GM21825 (cell line): Measurements from ENCODE around the gene ATG16L2.

Experiments
- ATAC-seq: cut with Tn5 transposase; IDR thresholded peaks from one replicate; pipeline ENCODE4 v1.9.1; 2021; ENCODE audit warnings: mild to moderate bottlenecking, moderate library complexity; ENCODE audit not compliant: unreplicated experiment

The ATG16L2 gene, protein sequence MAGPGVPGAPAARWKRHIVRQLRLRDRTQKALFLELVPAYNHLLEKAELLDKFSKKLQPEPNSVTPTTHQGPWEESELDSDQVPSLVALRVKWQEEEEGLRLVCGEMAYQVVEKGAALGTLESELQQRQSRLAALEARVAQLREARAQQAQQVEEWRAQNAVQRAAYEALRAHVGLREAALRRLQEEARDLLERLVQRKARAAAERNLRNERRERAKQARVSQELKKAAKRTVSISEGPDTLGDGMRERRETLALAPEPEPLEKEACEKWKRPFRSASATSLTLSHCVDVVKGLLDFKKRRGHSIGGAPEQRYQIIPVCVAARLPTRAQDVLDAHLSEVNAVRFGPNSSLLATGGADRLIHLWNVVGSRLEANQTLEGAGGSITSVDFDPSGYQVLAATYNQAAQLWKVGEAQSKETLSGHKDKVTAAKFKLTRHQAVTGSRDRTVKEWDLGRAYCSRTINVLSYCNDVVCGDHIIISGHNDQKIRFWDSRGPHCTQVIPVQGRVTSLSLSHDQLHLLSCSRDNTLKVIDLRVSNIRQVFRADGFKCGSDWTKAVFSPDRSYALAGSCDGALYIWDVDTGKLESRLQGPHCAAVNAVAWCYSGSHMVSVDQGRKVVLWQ

DNA sequence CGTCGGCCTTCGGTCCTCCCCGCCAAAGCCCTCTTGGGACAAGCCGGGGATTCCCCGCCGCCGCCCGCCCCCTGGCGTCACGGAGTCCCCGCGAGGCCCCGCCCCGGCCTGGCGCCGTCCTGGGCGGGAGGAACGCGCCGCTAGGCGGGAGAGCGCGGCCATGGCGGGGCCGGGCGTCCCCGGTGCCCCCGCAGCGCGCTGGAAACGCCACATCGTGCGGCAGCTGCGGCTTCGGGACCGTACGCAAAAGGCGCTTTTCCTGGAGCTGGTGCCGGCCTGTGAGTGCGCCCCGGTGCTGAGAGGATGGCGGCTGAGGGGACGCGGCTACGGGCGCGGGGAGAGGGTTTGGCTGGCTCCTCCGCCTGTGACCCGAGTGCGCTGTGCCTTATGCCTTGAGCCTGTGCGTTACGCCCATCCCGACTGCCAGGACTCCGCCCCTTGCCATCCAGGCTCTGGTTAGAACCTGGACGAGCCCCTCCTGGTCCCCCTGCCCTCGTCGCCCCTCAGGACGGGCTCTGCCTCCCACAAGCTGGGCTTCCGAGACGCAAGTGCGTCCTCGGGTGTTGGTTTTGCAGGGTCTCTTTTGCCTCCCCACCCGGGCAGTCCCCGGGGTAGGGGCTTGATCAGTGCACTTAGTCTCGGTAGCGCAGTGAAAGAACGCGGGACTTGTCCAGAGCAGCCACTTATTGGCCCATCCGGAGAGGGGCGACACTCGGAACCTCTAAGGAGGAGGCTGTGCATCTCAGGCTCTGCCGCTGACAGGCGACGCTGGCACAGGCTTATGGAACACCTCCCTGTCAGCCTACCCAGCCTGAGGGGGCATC lies at the start of gene ATG16L2:
ATG16L2 (plus strand) TSS at position 126 of the 824 bp plus-strand sequence; CDS start at position 161, 35 bp downstream.
- peak; percentile 52 for ATAC-seq

DNA sequence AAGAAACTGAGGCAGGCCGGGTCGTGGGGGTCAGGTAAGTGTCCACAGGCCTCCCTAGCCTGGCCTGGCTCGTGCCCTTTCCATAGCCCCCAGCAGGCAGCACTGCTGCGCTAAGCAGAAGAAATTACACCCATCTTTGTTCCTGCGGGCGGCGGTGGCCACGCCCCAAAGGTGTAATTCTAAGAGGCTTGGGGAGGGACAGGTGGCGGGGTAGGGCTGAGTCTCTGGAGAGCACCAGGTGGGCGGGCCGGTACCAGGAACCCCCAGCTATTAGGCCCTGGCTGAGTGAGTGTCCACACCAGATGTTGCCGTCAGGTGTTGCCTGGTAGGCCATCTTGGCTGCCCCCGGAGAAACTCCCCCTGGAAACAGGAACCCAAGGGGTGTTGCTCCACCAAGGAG lies 49.7 kb upstream of the ATG16L2 start:
- no peak for ATAC-seq

DNA sequence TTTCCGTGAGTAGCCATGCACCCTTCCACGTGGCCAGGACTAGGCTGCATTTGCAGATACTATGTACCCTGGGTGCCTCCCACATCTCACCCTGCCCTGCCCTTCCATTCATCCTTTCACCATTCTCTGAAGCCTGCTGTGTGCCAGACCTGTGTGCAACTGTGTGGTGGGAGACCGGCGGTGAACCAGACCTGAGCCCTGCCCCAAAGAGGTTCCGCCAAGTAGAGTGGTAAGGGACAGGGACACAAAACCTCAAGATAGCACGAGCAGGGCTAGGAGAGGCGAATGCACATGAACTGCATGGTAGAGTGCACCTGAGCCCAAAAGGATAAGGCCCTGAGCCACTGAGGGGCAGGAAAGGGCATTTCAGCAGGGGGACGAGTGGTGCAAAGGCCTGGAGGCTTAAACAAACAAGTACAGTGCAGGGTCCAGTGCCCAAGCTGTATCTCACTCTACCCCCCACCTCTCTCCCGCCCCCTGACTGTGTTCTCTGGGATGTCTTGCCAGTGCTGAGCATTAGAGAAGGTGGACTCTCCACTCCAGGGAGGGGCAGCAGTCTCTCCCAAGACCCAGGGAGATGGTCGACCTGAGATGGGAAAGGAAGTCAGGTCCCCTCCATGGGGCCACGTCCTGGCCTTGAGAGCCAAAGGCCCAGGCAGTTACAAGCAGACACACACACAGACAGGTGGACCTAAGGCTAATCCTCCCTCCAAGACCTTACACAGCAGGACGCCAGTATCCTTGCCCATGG lies 47.9 kb upstream of the ATG16L2 start:
- no peak for ATAC-seq

DNA sequence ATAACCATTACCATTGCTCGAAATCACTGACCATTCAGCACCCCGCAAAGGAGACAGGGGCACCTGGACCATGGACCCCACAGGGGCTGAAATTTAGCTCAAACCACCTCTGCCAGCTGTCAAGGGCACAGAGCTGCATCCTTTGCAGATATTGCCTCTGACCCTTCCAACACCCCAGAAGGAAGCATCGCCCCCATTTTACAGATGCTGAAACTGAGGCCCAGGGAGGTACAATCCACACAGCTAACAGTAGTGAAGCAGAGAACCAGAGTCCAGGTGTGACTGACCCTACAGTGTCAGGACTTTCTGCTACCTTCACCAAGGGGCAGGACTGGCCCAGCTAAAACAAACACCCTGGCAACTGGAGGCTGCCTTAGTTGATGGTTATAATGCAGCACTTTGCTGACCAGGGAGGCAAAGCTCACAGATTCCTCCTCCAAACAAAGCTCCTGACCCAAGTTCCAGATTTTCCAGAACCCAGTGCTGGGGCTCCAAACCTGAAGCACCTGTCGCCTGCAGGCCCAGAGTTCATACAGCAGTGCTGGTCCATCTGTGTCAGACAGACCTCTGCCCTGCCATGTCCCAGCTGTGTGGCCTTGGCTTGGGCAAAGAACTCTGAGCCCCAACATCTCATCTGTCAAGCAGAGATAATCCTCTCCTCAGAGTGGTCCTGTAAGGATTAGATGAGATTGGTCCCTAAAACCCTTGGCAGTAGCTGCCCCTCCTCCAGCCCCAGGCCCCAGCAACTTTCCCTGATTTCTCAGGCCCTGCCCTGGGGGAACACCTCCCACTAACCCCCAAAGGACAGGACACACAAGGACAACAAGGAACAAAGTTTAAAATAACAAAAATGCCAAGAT lies 46.8 kb upstream of the ATG16L2 start:
- no peak for ATAC-seq

DNA sequence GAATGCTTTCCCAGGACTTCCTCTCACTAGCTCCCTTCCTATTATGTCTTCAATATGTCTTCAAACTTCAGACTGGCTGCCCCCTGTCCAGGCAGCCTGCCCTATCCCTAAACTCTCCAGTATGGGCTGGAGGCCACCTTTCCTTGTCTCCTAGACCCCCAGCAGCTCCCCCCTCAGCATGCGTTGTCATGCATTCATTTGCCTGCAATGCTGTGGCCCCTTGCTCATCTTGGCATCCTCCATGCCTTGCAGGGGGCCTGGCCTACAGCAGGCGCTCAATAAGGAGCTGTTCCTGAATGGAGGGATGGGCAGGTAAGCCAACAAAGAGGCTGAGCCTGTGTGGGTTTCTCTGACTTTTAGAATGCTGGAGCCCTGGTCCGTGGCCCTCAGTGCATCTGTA lies 45.6 kb upstream of the ATG16L2 start:
- no peak for ATAC-seq

DNA sequence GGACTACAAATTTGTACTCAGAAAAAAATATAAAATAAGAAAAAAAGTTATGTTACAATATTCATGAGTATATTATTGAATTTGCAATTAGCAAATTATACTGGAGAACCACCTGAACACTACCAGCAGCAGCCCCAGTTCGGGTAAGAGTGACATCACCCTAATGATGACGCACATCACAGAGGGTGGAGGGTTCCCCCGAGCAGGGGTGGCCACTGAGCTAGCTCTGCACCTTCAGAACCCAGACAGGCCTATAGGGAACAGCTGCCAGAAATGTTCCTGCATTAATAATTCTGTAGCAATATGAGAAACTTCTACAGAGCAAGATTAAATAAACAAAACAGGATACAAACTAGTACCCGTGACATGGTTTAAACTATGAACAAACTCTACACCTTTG lies 44.5 kb upstream of the ATG16L2 start:
- ATAC-seq = no peak

DNA sequence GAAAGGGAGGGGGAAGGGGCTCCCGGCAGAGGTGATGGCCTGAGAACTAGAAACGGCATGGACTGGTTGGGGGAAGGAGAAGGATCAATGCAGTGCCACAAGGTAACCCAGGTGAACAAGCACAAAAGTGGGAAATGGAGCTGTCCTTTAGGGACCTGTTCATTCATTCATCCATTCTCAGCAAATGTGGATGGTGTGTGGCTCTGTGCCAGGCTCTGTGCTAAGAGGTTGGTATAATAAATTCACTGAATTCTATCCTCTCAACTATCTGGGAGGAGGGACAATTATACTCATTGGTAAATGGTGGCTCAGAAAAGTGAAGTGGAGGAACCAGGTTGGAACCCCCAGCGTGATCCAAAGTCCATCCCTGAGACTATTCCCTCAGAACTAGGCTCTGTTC lies 43.4 kb upstream of the ATG16L2 start:
- no peak for ATAC-seq

DNA sequence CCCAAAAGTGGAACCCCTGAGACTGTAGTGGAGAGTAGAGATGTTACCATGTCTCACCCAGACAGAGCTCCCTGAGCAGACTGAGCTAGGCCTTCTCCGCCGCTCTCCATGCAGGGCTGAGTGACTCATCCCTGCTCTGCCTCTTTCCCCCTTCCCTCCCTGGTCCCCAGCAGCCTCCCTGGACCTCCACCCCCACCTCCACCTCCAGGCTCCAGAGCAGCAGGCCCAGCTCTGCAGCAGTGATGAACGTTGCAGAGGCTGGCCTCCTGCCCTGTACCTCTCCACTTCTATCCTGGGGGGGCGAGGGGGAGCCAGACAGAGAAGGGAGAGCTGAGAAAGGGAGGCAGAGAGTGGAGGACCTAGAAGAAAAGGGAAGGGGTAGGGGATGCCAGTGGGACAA lies 42.7 kb upstream of the ATG16L2 start:
- no peak for ATAC-seq

DNA sequence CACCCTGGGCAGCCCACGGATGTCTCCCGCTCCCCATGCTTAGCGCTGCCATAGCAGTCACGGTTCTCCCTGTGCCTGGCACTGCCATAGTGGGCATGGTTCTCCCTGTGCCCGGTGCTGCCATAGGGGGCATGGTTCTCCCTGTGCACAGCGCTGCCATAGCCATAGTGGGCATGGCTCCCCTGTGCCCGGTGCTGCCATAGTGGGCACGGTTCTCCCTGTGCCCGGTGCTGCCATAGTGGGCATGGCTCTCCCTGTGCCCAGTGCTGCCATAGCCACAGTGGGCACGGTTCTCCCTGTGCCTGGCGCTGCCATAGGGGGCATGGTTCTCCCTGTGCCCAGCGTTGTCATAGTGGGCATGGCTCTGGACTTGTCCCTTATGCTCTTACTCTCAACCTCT lies 42.2 kb upstream of the ATG16L2 start:
- no peak for ATAC-seq

DNA sequence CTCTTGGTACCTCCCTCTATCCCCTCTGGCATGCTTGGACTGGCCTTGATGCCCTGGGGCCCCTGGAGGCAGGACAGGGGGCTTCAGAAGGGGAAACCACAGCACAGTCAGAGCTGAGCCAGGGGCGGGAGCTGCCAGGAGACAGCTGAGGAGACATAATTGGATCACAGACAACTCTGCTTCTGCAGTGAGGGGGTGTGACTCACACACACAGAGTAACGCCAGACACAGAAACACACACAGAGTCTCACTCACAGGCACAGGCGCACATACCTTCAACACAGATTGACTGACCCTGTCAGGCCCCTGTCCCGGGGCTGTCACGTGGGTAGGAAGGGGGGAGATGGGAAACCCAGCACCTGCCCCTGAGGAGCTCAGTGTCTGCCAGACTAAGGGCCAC lies 40.9 kb upstream of the ATG16L2 start:
- no peak for ATAC-seq

DNA sequence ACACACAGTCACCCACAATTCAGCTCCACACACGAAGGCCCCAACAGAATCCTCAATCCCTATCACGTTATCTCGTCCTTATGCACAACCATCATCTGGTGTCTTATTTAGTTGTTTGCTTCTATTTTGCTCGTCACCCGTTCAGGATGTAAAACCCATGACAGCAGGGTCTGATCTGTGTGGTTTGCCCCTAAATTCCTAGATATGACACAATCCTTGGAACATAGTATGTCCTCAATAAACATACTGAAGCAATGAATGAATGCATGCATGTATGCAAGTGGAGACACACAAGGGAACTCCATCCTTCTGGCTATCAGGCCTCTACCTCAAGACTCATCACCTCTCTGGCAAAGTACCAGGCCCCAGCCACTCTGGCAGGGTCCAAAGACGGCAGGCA lies 40.5 kb upstream of the ATG16L2 start:
- no peak for ATAC-seq

DNA sequence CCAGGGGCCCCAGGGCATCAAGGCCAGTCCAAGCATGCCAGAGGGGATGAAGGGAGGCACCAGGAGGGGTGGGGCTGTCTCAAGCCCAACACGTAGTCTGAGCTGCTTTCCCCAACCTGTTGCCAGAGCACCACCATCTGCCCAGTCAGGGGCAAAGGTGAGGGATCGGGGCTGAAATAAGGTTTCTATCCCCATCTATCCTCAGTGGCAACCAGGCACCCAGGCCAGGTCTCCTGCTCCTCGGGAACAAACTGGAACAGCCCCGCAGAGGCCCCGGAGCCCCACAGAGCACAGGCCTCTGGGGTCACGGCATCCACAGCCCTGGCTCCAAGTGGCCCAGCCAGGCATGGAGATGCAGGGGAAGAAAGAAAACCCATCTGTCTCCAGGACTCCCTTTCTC lies 39.7 kb upstream of the ATG16L2 start:
- ATAC-seq = no peak

DNA sequence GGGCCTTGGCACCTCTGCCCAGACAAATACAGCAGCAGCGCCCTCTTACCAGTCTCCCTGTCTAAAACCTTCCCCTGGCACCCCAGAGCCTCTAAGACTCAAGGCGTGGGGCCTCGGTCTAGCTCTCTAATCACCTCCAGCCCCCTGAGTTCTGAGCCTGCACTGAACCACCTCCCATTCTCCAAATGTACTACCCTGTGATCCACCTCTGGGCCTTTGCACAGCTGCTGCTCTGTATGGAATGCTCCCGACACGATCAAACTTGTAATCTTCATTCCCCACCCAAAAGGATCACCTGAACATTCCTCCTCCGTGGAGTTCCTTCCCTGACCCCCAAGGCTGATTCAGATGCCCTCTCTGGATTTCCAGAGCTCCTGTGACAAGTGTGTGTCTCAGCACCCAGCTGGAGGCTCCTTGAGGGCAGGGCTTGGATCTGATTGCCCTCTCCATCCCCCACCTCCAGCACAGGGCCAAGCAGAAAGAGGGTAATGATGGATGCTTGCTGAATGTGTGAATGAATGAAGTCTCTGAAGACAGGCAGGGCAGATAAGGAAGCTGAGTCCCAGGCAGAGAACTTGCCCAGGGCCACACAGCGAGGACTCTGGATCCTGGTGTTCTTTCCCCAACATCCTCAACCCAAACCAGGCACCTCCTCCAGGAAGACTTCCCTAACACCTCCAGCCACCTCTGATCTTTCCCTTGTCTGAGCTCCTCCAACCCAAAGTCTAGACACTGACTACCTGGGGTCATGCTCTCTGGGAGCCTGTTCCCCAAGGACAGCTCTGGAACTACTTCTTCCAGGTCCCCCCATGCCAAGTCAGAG lies 38.7 kb upstream of the ATG16L2 start:
- ATAC-seq = no peak

DNA sequence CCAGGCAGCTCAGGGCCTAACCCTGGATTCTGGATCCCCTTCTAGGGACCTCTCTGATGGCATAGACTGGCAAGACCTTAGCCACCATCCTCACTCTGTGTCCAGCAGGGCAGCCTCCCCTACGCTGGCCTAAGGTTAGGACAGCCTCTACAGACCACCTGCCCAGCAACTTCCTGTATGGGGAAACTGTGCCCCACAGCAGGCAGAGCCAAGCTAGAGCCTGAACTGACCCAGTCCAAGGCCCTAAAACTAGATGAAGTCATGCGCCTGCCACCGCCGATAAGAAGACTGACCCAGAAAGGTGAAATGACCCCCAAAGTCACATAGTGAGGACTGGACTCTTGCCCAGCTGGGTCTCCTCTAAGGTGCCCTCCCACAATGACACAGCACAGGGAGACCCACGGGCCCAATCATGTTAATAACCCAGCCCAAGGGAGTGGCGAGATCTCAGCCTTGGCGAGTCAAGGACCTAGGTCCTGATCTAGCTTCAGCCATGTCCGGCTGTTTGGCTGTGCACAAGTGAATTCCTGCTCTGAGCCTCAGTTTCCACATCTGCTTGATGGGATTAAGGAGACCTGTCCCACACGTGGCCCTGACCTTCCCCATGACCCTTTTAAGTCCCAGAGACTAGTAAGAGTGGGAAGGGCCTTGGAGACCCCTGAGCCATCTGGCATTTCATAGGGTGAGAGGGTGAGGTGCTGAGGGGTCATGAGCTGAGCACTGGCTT lies 37.9 kb upstream of the ATG16L2 start:
- no peak for ATAC-seq

DNA sequence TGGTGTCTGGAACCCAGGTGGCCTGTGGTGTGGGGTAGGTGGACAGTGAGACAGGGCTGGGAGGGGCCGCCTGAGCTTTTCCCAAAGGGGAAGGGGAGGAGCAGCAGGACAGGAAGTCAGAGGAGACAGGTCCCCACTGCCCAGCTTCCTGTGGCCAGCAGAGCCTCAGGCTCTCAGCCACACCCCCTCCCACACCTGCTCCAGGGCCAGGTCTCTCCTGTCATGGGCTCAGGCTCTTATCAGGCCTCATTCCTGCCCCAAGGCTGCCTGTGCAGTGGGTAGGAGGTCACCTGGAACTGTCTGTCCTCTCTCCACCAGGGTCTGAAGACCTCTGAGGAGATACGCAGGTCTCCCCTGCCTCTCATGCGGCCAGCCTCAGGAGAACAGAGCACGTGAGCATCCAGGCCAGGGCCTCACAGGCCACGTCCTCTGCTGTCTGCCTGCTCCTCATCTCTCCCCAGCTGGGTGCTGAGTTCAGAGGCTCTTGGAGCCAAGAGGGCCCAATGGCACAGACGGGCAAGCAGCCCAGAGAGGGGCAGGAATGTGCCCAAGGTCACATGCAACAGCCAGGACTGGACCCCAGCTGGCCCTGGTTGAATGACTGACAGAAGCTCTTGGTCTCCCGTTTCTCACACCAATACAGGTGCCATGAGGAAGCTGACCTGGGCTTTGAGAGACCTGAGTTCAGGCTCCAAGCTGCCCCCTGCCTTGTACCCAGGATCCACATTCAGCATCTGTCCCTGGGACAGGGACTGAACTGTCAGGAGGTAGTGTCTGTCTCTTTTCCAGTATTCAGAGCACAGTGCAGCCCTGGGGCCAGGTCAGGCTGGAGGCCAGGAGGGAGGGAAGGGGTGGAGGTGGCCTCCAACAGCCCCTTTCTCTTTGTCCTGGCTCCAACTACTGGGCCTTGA lies 37.1 kb upstream of the ATG16L2 start:
- ATAC-seq = no peak

DNA sequence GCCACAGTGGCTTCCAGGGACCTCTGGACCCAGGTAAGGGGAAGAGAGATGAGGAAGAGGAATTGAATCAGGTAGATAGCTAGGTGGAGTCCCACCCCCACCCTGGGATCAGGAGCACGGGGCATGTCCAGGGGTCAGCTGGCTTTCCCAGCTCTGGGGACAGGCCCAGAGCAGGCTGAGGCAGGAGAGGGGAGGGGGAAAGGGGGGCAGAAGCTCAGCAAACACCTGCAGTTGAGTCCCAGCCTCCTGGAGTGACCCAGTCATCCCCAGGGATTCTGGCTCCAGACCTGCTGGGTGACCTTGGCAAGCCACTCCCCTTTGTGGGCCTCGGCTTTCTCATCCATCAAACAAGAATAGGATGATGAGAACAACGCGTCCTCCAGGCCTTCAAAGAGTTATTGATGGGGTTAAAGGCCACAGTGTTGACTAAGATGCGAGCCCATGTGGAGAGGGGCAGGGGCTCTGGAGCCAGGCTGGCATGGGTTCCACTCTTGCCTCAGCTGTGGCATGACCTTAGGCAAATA lies 36.4 kb upstream of the ATG16L2 start:
- no peak for ATAC-seq
